ENCODE measurements around the gene SMTN. TPM values are rescaled to one million over a fixed set of nuclear protein-coding genes. Genes with fewer than 3 reads are reported as not detected.

Gene SMTN
- total RNA-seq, 1 donor from 2014 or later = 51.7 TPM

GRCh38 chr22:31084811-31085492, 3.8 kb downstream of the SMTN start:
- no peak for DNase-seq (ENCODE audit: low read depth)
- Histone ChIP-seq H3K4me3 (ENCODE audit: low read depth, low read length) (peak overlapping the region; percentile 41), H3K36me3 (ENCODE audit: control insufficient read depth, insufficient read depth, low read length) (peaks cover 7% of the 10 kb centered on the region), H3K27me3 (ENCODE audit: control insufficient read depth, insufficient read depth, low read length) (no peaks in the 10 kb centered on the region)
- TF ChIP-seq CTCF (IDR thresholded peaks at IDR 0.05; ENCODE audit: insufficient read depth, low read length, poor library complexity, severe bottlenecking) = peak; percentile 66

GRCh38 chr22:31085493-31085824, 4.3 kb downstream of the SMTN start:
- Histone ChIP-seq H3K27me3 (ENCODE audit: control insufficient read depth, insufficient read depth, low read length) (no peaks in the 10 kb centered on the region), H3K36me3 (ENCODE audit: control insufficient read depth, insufficient read depth, low read length) (peaks cover 7% of the 10 kb centered on the region), H3K4me3 (ENCODE audit: low read depth, low read length) (peak overlapping the region; percentile 41)
- DNase-seq (ENCODE audit: low read depth) = no peak
- no peak for TF ChIP-seq CTCF (IDR thresholded peaks at IDR 0.05; ENCODE audit: insufficient read depth, low read length, poor library complexity, severe bottlenecking)

DNA sequence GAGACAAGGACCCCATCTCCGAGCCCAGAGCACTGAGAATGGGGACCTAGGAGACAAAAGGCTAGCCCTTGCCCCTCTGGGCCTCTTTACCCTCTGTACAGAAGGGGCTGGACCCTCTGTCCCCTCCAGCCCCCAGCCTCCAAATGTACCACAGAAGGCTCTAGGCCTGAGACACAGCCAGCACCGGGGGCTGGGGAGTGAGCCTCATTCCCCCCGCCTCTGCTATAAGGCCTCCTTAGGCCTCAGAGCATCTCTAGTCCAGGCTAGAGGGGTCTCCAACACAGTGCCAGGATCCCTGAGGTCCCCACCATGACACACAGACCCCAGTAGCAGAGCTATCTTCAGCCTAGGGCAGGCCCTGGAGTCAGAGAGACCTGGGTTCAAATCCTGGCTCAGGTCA, 4.8 kb downstream of the SMTN start:
- no peak for DNase-seq (ENCODE audit: low read depth)
- H3K27me3 ChIP-seq (ENCODE audit: control insufficient read depth, insufficient read depth, low read length) = no peaks in the 10 kb centered on the region
- TF ChIP-seq CTCF (IDR thresholded peaks at IDR 0.05; ENCODE audit: insufficient read depth, low read length, poor library complexity, severe bottlenecking) = no peak
- H3K36me3 ChIP-seq (ENCODE audit: control insufficient read depth, insufficient read depth, low read length) = peaks cover 7% of the 10 kb centered on the region
- no peak overlapping the region for H3K4me3 ChIP-seq (ENCODE audit: low read depth, low read length)

DNA sequence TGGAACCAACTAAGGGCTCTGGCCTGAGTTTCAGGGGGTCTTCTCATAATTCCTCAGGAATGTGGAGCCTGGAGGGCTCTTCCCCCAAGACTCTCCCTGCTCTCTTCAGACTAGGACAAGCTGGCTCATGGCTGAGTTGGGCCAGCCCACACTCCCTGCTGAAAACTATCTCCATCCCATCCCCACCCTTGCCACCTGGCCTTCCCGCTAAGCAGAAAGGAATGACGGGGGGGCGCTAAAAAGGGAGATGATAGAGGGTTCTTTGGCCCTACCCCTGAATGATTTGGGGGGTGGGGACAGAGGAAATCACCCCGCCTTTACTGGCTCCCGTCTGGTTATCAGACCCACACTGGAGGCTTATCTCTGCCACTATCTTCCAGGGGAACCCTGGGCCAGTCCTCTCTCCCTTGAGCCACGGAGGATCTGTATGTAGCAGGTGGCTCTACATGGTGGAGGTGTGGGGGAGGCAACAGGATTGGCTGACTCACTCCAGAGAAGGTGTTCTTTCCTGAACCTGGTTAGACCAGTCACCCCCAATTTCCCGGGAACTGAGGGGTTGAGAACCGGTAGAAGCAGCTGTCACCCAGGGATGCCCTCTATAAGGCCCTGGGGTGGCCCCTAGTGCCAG, 5.7 kb downstream of the SMTN start:
- DNase-seq (ENCODE audit: low read depth) = no peak
- H3K36me3 ChIP-seq (ENCODE audit: control insufficient read depth, insufficient read depth, low read length) = peaks cover 7% of the 10 kb centered on the region
- H3K4me3 ChIP-seq (ENCODE audit: low read depth, low read length) = no peak overlapping the region
- no peaks in the 10 kb centered on the region for H3K27me3 ChIP-seq (ENCODE audit: control insufficient read depth, insufficient read depth, low read length)
- no peak for TF ChIP-seq CTCF (IDR thresholded peaks at IDR 0.05; ENCODE audit: insufficient read depth, low read length, poor library complexity, severe bottlenecking)

- Histone ChIP-seq H3K36me3 (ENCODE audit: control insufficient read depth, insufficient read depth, low read length) (peaks cover 10% of the 10 kb centered on the region), H3K27me3 (ENCODE audit: control insufficient read depth, insufficient read depth, low read length) (no peaks in the 10 kb centered on the region), H3K4me3 (ENCODE audit: low read depth, low read length) (no peak overlapping the region)
- no peak for TF ChIP-seq CTCF (IDR thresholded peaks at IDR 0.05; ENCODE audit: insufficient read depth, low read length, poor library complexity, severe bottlenecking)
- no peak for DNase-seq (ENCODE audit: low read depth)
Measured at GRCh38 chr22:31087744-31088215, 6.7 kb downstream of the SMTN start.
